GM23338 (cell line): Measurements from ENCODE around the gene SELENOO.

Source experiments
- EZH2 ChIP-seq: fragments of 200-600 bp; sonication (generic); IDR thresholded peaks from one replicate; pipeline ENCODE4 v1.8.0; 2017; ENCODE audit warnings: antibody characterized with exemption, mild to moderate bottlenecking, low read depth; ENCODE audit not compliant: unreplicated experiment
- EZH2phosphoT487 ChIP-seq: fragments of 200-600 bp; sonication (generic); IDR thresholded peaks from one replicate; pipeline ENCODE4 v1.8.1; 2018; ENCODE audit warnings: antibody characterized with exemption; ENCODE audit not compliant: unreplicated experiment
- JUNB ChIP-seq: IDR thresholded peaks from one replicate; pipeline ENCODE4 v1.6.1; 2016; ENCODE audit warnings: antibody characterized with exemption; ENCODE audit not compliant: unreplicated experiment
- TF ChIP-seq, protein P1 (sequence below), 2 experiments: fragments of 200-600 bp in 1 of 2; sonication (generic) in 1 of 2; conservative IDR thresholded peaks; 2 replicates each; pipeline versions ENCODE4 v1.5.1 to v1.6.1; 2016 to 2017; ENCODE audit warnings: antibody characterized with exemption in 2 of 2, low read depth in 2 of 2, mild to moderate bottlenecking in 2 of 2, moderate library complexity in 1 of 2

DNA sequence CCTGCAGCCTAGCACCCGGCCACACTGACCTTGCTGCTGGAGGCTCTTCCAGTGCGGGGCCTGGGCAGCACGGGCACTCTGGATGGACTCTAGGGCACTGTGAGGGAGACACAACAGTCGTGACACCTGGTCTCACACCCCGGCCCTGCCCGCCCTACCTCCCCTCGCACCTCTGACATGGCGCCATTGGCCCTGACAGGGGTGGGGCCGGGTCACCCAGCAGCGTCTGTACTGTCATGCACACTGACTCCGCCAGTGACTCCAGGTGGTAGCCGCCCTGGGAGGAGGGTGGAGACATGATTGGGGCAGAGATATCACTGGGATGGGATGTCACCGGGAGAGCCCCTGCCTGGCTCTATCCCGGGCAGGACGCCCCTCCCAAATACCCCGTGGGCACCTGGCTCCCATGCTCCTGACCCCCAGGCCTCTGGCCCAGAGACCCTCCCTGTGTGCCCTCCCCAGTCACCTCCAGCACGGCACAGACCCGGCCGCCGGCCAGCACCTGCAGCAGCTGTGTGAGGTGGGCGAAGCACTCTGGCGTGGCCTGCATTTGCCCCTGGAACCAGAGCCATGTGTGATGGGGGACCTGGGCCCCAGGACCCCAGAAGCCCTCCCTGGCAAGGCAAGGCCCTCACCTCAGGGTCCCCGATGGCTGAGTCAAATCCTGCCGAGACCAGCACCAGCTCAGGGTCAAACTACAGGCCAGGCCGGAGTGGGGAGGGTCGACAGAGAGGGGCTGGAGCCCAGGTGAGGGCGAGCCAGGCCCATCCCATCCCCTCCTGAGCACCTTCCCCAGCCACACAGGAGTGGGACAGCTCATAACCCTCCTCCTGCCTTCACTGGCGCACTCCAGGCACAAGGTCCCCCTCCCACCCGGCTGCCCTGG is 47.6 kb downstream of the SELENOO start:
- TF ChIP-seq, protein P1, sequence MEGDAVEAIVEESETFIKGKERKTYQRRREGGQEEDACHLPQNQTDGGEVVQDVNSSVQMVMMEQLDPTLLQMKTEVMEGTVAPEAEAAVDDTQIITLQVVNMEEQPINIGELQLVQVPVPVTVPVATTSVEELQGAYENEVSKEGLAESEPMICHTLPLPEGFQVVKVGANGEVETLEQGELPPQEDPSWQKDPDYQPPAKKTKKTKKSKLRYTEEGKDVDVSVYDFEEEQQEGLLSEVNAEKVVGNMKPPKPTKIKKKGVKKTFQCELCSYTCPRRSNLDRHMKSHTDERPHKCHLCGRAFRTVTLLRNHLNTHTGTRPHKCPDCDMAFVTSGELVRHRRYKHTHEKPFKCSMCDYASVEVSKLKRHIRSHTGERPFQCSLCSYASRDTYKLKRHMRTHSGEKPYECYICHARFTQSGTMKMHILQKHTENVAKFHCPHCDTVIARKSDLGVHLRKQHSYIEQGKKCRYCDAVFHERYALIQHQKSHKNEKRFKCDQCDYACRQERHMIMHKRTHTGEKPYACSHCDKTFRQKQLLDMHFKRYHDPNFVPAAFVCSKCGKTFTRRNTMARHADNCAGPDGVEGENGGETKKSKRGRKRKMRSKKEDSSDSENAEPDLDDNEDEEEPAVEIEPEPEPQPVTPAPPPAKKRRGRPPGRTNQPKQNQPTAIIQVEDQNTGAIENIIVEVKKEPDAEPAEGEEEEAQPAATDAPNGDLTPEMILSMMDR (conservative IDR thresholded peaks at IDR 0.05; ENCODE audit: low read depth in 2 of 2): no peak
- no peak for TF ChIP-seq EZH2
- no peak for TF ChIP-seq EZH2phosphoT487
- TF ChIP-seq JUNB: no peak
